Muscle of leg (tissue), 11 donors: ENCODE data around the gene POU2F2. TPM values are rescaled to one million over a fixed set of nuclear protein-coding genes. Genes with fewer than 3 reads are reported as not detected.

Experiments used
- DNase-seq: peaks from one replicate; pipeline ENCODE4 v3.0.0; 2013
- H3K27ac ChIP-seq: one replicate; pipeline ENCODE4 v1.5.1; 2013; ENCODE audit warnings: mild to moderate bottlenecking, low read length, control low read depth
- H3K27me3 ChIP-seq: one replicate; pipeline ENCODE4 v1.6.1; 2013; ENCODE audit warnings: low read length; ENCODE audit not compliant: control insufficient read depth, insufficient read depth
- H3K36me3 ChIP-seq: one replicate; pipeline ENCODE4 v1.6.1; 2013; ENCODE audit warnings: low read length; ENCODE audit not compliant: control insufficient read depth, insufficient read depth
- H3K4me1 ChIP-seq: one replicate; pipeline ENCODE4 v1.6.1; 2013; ENCODE audit warnings: low read length; ENCODE audit not compliant: control insufficient read depth, insufficient read depth
- H3K4me3 ChIP-seq: one replicate; pipeline ENCODE4 v1.5.1; 2013; ENCODE audit warnings: low read length, control low read depth
- H3K9me3 ChIP-seq: replicated peaks from 2 replicates; pipeline ENCODE4 v1.6.1; 2013; ENCODE audit warnings: low read depth, low read length; ENCODE audit not compliant: control insufficient read depth
- WGBS: methylation state at CpG from one replicate; pipeline ENCODE4 v1.1.5; 2013; ENCODE audit warnings: missing lambda C conversion rate; ENCODE audit not compliant: insufficient coverage; 5-methylcytosine and 5-hydroxymethylcytosine counted together
- polyA plus RNA-seq, 8 donors: library from polyadenylated mRNA; unstranded; fragments of 120-200 nt; gene quantifications; one replicate each; pipeline versions ENCODE4 v1.2.1 to v1.2.3, GENCODE V29; 2013; ENCODE audit warnings: inconsistent platforms in 1 of 8, low replicate concordance in 1 of 8; ENCODE audit not compliant: insufficient read length in 8 of 8, insufficient read depth in 1 of 8
- total RNA-seq: library from RNA; stranded (reverse); fragments of 120-200 nt; gene quantifications from one replicate; pipeline ENCODE4 v1.2.4, GENCODE V29; 2013

Gene POU2F2
- total and polyA plus RNA-seq, 9 donors, result 0.35 to 1.7 (median 1.2) TPM

- 83% methylated on average over 4 of the region's 7 CpGs for WGBS
- no peaks in the 10 kb centered on the region for H3K36me3 ChIP-seq
- H3K9me3 ChIP-seq, result no peaks in the 10 kb centered on the region
- H3K4me1 ChIP-seq, result peaks cover 28% of the 10 kb centered on the region
- peaks cover 32% of the 10 kb centered on the region for H3K27me3 ChIP-seq
- no peak overlapping the region for H3K27ac ChIP-seq
- no peak for DNase-seq
- H3K4me3 ChIP-seq, result no peak overlapping the region
Measured at GRCh38 chr19:42172261-42172660, 40.0 kb upstream of the POU2F2 start.

- no peak for DNase-seq
- WGBS, result 81% methylated on average over 15 of the region's 16 CpGs
- peaks cover 19% of the 10 kb centered on the region for H3K4me1 ChIP-seq
- H3K4me3 ChIP-seq, result no peak overlapping the region
- no peaks in the 10 kb centered on the region for H3K36me3 ChIP-seq
- no peaks in the 10 kb centered on the region for H3K9me3 ChIP-seq
- no peak overlapping the region for H3K27ac ChIP-seq
- H3K27me3 ChIP-seq, result peaks cover 26% of the 10 kb centered on the region
Measured at GRCh38 chr19:42170715-42171114, 38.5 kb upstream of the POU2F2 start.

DNA sequence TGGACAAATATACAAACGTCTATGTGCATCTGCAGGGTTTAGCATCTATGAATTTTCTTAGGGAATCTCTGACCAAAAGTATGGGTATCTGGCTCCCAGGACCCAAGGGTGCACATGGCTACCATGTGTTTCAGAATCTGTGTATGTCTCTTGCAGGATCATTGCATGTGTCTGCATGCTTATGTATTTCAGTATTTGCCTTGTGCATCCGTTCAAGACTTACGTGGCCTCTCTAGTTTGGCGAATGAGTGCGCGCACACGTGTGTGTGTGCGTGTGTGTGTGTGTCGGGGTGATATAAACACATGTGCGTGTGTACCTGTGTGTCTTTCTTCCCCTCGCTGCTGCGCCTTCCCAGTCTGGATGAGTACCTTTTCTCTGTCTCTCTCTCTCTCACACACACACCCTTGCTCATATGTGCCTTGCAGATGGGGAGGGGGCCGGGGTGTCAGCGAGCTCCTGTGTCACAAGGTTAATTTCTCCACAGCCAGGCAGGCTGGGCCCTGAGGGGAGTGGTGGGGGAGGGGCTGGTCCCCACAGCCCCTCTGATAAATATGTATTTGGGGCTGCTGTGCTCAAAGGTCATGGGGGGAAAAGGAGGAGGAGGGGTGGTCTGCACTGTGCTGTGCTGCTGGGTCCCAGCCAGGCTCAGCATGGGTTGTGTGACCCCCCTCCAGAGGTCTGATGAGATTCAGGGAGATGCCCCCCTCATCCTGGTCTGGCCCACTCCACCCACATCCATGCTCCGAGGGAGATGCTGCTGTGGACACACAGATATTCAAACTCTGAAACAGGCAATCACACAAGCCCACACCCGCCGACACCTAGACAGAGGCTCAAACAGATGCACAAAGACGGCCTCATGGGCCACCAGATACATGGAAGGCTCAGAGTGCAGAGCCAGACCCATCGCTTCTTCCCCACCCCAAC is 37.5 kb upstream of the POU2F2 start:
- Histone ChIP-seq H3K9me3 (no peaks in the 10 kb centered on the region), H3K27me3 (peaks cover 16% of the 10 kb centered on the region), H3K4me3 (no peak overlapping the region), H3K27ac (no peak overlapping the region), H3K36me3 (no peaks in the 10 kb centered on the region), H3K4me1 (peaks cover 17% of the 10 kb centered on the region)
- WGBS, result 78% methylated on average over 5 of the region's 19 CpGs
- DNase-seq, result no peak

GRCh38 chr19:42168206-42168605 is 36.0 kb upstream of the POU2F2 start:
- H3K27ac ChIP-seq, result no peak overlapping the region
- H3K4me1 ChIP-seq, result peaks cover 17% of the 10 kb centered on the region
- no peaks in the 10 kb centered on the region for H3K36me3 ChIP-seq
- no peak for DNase-seq
- H3K4me3 ChIP-seq, result no peak overlapping the region
- 88% methylated on average over 2 of the region's 3 CpGs for WGBS
- peaks cover 5% of the 10 kb centered on the region for H3K27me3 ChIP-seq
- H3K9me3 ChIP-seq, result no peaks in the 10 kb centered on the region

- no peaks in the 10 kb centered on the region for H3K9me3 ChIP-seq
- no peak overlapping the region for H3K27ac ChIP-seq
- peaks cover 12% of the 10 kb centered on the region for H3K27me3 ChIP-seq
- 41% methylated on average over 7 of the region's 7 CpGs for WGBS
- no peak overlapping the region for H3K4me3 ChIP-seq
- H3K36me3 ChIP-seq, result no peaks in the 10 kb centered on the region
- peaks cover 5% of the 10 kb centered on the region for H3K4me1 ChIP-seq
- no peak for DNase-seq
Measured at GRCh38 chr19:42166316-42166715, 34.1 kb upstream of the POU2F2 start.

GRCh38 chr19:42165146-42165545 is 32.9 kb upstream of the POU2F2 start:
- H3K27ac ChIP-seq, result no peak overlapping the region
- H3K4me1 ChIP-seq, result no peaks in the 10 kb centered on the region
- H3K27me3 ChIP-seq, result peaks cover 17% of the 10 kb centered on the region
- 0% methylated on average over 1 of the region's 2 CpGs for WGBS
- no peak for DNase-seq
- H3K36me3 ChIP-seq, result no peaks in the 10 kb centered on the region
- no peaks in the 10 kb centered on the region for H3K9me3 ChIP-seq
- no peak overlapping the region for H3K4me3 ChIP-seq

GRCh38 chr19:42161616-42162263 is 29.5 kb upstream of the POU2F2 start:
- 81% methylated on average over 19 of the region's 21 CpGs for WGBS
- Histone ChIP-seq H3K27ac (no peak overlapping the region), H3K4me1 (no peaks in the 10 kb centered on the region), H3K27me3 (peaks cover 27% of the 10 kb centered on the region), H3K36me3 (no peaks in the 10 kb centered on the region), H3K4me3 (no peak overlapping the region), H3K9me3 (no peaks in the 10 kb centered on the region)
- DNase-seq, result no peak

GRCh38 chr19:42159942-42160341 is 27.7 kb upstream of the POU2F2 start:
- no peak overlapping the region for H3K27ac ChIP-seq
- no peaks in the 10 kb centered on the region for H3K4me1 ChIP-seq
- no peaks in the 10 kb centered on the region for H3K9me3 ChIP-seq
- DNase-seq, result no peak
- no peaks in the 10 kb centered on the region for H3K36me3 ChIP-seq
- H3K4me3 ChIP-seq, result no peak overlapping the region
- peaks cover 39% of the 10 kb centered on the region for H3K27me3 ChIP-seq
- WGBS, result 71% methylated on average over 3 of the region's 7 CpGs

- Histone ChIP-seq H3K27me3 (peaks cover 44% of the 10 kb centered on the region), H3K9me3 (no peaks in the 10 kb centered on the region), H3K36me3 (no peaks in the 10 kb centered on the region), H3K27ac (no peak overlapping the region), H3K4me3 (no peak overlapping the region), H3K4me1 (no peaks in the 10 kb centered on the region)
- no peak for DNase-seq
- 21% methylated on average over 2 of the region's 2 CpGs for WGBS
Measured at GRCh38 chr19:42158926-42159325, 26.7 kb upstream of the POU2F2 start.

DNA sequence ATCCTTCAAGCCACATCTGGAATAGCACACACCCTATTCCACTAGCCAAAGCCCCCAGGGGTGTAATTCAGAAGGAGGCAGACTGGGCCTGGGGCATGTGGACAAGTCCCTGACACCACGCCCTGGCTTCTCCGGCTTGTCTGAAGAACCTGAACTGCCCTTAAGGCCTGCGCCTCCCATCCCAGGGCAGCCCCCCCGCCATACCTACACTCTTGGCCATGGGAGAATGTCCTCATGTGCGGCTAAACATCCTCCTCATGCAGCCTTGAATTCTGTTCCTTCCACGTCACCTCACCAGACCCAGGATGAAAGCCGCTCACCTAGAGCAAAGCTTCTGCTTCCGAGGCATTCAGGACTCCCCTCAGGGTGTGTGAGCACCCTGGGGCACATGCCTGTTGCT is 24.3 kb upstream of the POU2F2 start:
- H3K36me3 ChIP-seq, result no peaks in the 10 kb centered on the region
- 82% methylated on average over 8 of the region's 8 CpGs for WGBS
- no peaks in the 10 kb centered on the region for H3K9me3 ChIP-seq
- H3K4me3 ChIP-seq, result no peak overlapping the region
- peaks cover 56% of the 10 kb centered on the region for H3K27me3 ChIP-seq
- H3K4me1 ChIP-seq, result no peaks in the 10 kb centered on the region
- H3K27ac ChIP-seq, result no peak overlapping the region
- DNase-seq, result no peak
